HG02970 (cell line): ENCODE measurements around the gene TRERF1.

Experiments used
- ATAC-seq: cut with Tn5 transposase; IDR thresholded peaks from one replicate; pipeline ENCODE4 v1.9.1; 2021; ENCODE audit warnings: mild to moderate bottlenecking, moderate library complexity, moderate number of reproducible peaks; ENCODE audit not compliant: unreplicated experiment, low FRiP score

Gene TRERF1

GRCh38 chr6:42427871-42428270 lies 23.9 kb downstream of the TRERF1 start:
- ATAC-seq = no peak

- no peak for ATAC-seq
Observed at GRCh38 chr6:42426191-42426590, 25.5 kb downstream of the TRERF1 start.

GRCh38 chr6:42424906-42425474 lies 26.7 kb downstream of the TRERF1 start:
- ATAC-seq = no peak

- ATAC-seq = no peak
Observed at GRCh38 chr6:42423244-42423643, 28.5 kb downstream of the TRERF1 start.

- no peak for ATAC-seq
Observed at GRCh38 chr6:42420741-42421140, 31.0 kb downstream of the TRERF1 start.

GRCh38 chr6:42419490-42420280 lies 32.0 kb downstream of the TRERF1 start:
- ATAC-seq = no peak

- no peak for ATAC-seq
Observed at GRCh38 chr6:42418724-42419123, 33.0 kb downstream of the TRERF1 start.

- ATAC-seq = no peak
Observed at GRCh38 chr6:42417641-42418112, 34.0 kb downstream of the TRERF1 start.

GRCh38 chr6:42411406-42411805 lies 40.3 kb downstream of the TRERF1 start:
- ATAC-seq = no peak

GRCh38 chr6:42410861-42411260 lies 40.9 kb downstream of the TRERF1 start:
- ATAC-seq = no peak

- no peak for ATAC-seq
Observed at GRCh38 chr6:42409581-42409980, 42.1 kb downstream of the TRERF1 start.

- ATAC-seq = no peak
Observed at GRCh38 chr6:42407379-42407778, 44.3 kb downstream of the TRERF1 start.

GRCh38 chr6:42406306-42407280 lies 45.1 kb downstream of the TRERF1 start:
- no peak for ATAC-seq

GRCh38 chr6:42405021-42405420 lies 46.7 kb downstream of the TRERF1 start:
- ATAC-seq = no peak

- no peak for ATAC-seq
Observed at GRCh38 chr6:42404484-42404883, 47.2 kb downstream of the TRERF1 start.

- no peak for ATAC-seq
Observed at GRCh38 chr6:42403831-42404230, 47.9 kb downstream of the TRERF1 start.

- ATAC-seq = no peak
Observed at GRCh38 chr6:42403421-42403820, 48.3 kb downstream of the TRERF1 start.

GRCh38 chr6:42402184-42402583 lies 49.5 kb downstream of the TRERF1 start:
- ATAC-seq = no peak

GRCh38 chr6:42401613-42401951 lies 50.1 kb downstream of the TRERF1 start:
- ATAC-seq = no peak

- no peak for ATAC-seq
Observed at GRCh38 chr6:42400886-42401612, 50.7 kb downstream of the TRERF1 start.
